ENCODE results near the gene PMM1.
"Not testable (repeated sequence)": the region's sequence is repeated elsewhere in the genome, so short reads cannot be mapped to it uniquely, and the experiment has no call there.

Gene PMM1

GRCh38 chr22:41563051-41563711 is 26.5 kb downstream of the PMM1 start:
- no peak for DNase-seq (ENCODE audit: low read depth)

GRCh38 chr22:41562461-41562860 is 27.2 kb downstream of the PMM1 start:
- DNase-seq (ENCODE audit: low read depth): no peak

GRCh38 chr22:41561788-41562187 is 27.9 kb downstream of the PMM1 start:
- DNase-seq (ENCODE audit: low read depth): no peak

GRCh38 chr22:41561335-41561734 is 28.3 kb downstream of the PMM1 start:
- DNase-seq (ENCODE audit: low read depth): no peak

GRCh38 chr22:41560095-41560471 is 29.6 kb downstream of the PMM1 start:
- no peak for DNase-seq (ENCODE audit: low read depth)

GRCh38 chr22:41558241-41558630 is 31.4 kb downstream of the PMM1 start:
- not testable (repeated sequence) for DNase-seq (ENCODE audit: low read depth)

GRCh38 chr22:41557401-41558240 is 32.0 kb downstream of the PMM1 start:
- no peak for DNase-seq (ENCODE audit: low read depth)

- DNase-seq (ENCODE audit: low read depth): no peak
Measured at GRCh38 chr22:41556561-41556960, 33.1 kb downstream of the PMM1 start.

- no peak for DNase-seq (ENCODE audit: low read depth)
Measured at GRCh38 chr22:41555325-41555982, 34.2 kb downstream of the PMM1 start.

- DNase-seq (ENCODE audit: low read depth): no peak
Measured at GRCh38 chr22:41551877-41552582, 37.6 kb downstream of the PMM1 start.

- no peak for DNase-seq (ENCODE audit: low read depth)
Measured at GRCh38 chr22:41550952-41551491, 38.6 kb downstream of the PMM1 start.

GRCh38 chr22:41548830-41549211 is 40.8 kb downstream of the PMM1 start:
- no peak for DNase-seq (ENCODE audit: low read depth)

- no peak for DNase-seq (ENCODE audit: low read depth)
Measured at GRCh38 chr22:41544671-41545476, 44.8 kb downstream of the PMM1 start.

GRCh38 chr22:41543854-41544670 is 45.6 kb downstream of the PMM1 start, which contains the start of gene POLR3H:
Gene POLR3H, minus strand, starts transcription at chr22:41544470. Its CDS starts 369 bp downstream, at chr22:41544101.
- DNase-seq (ENCODE audit: low read depth): peak; percentile 94

- DNase-seq (ENCODE audit: low read depth): no peak
Measured at GRCh38 chr22:41542224-41542623, 47.4 kb downstream of the PMM1 start.

- DNase-seq (ENCODE audit: low read depth): no peak
Measured at GRCh38 chr22:41541484-41541883, 48.2 kb downstream of the PMM1 start.

GRCh38 chr22:41540365-41540764 is 49.3 kb downstream of the PMM1 start:
- no peak for DNase-seq (ENCODE audit: low read depth)

- no peak for DNase-seq (ENCODE audit: low read depth)
Measured at GRCh38 chr22:41540006-41540315, 49.7 kb downstream of the PMM1 start.

GRCh38 chr22:41539146-41540005 is 50.3 kb downstream of the PMM1 start:
- no peak for DNase-seq (ENCODE audit: low read depth)

- DNase-seq (ENCODE audit: low read depth): no peak
Measured at GRCh38 chr22:41538583-41538982, 51.1 kb downstream of the PMM1 start.
